HG02938 (cell line): ENCODE measurements around the gene PNPLA3.

Experiments
- ATAC-seq: cut with Tn5 transposase; IDR thresholded peaks from one replicate; pipeline ENCODE4 v1.9.1; 2021; ENCODE audit warnings: mild to moderate bottlenecking, moderate library complexity; ENCODE audit not compliant: unreplicated experiment

Gene PNPLA3

GRCh38 chr22:43988116-43988820 lies 64.7 kb downstream of the PNPLA3 start:
- ATAC-seq, result no peak

- no peak for ATAC-seq
Measured at GRCh38 chr22:43988960-43989359, 65.4 kb downstream of the PNPLA3 start.

GRCh38 chr22:43990044-43990443 lies 66.4 kb downstream of the PNPLA3 start:
- ATAC-seq, result no peak

GRCh38 chr22:43991316-43992020 lies 67.9 kb downstream of the PNPLA3 start:
- ATAC-seq, result no peak

- ATAC-seq, result no peak
Measured at GRCh38 chr22:43992331-43992821, 68.8 kb downstream of the PNPLA3 start.

- no peak for ATAC-seq
Measured at GRCh38 chr22:43993072-43993760, 69.6 kb downstream of the PNPLA3 start.

GRCh38 chr22:43994006-43994405 lies 70.4 kb downstream of the PNPLA3 start:
- no peak for ATAC-seq

- no peak for ATAC-seq
Measured at GRCh38 chr22:43994416-43994815, 70.8 kb downstream of the PNPLA3 start.

GRCh38 chr22:43995057-43995685 lies 71.6 kb downstream of the PNPLA3 start:
- no peak for ATAC-seq

GRCh38 chr22:43995798-43996169 lies 72.2 kb downstream of the PNPLA3 start:
- ATAC-seq, result no peak

- no peak for ATAC-seq
Measured at GRCh38 chr22:43996170-43996980, 72.8 kb downstream of the PNPLA3 start.

GRCh38 chr22:43996981-43997265 lies 73.3 kb downstream of the PNPLA3 start:
- ATAC-seq, result no peak
